Measurements from ENCODE around the gene SENP1.
"Not testable (repeated sequence)": the region's sequence is repeated elsewhere in the genome, so short reads cannot be mapped to it uniquely, and the experiment has no call there.

The SENP1 gene

DNA sequence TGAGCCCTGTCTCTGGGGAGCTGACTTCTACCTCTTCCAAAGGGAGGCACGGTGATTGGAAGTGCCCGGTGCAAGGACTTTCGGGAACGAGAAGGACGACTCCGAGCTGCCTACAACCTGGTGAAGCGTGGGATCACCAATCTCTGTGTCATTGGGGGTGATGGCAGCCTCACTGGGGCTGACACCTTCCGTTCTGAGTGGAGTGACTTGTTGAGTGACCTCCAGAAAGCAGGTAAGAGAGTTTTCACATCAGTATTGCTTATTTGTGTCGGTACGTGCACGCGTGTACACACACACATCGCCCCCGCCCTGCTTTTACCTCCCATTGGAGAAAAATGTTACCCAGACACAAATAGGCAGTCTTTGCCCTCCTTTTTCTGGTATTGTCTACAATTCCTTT is 26.9 kb upstream of the SENP1 start:
- H3K27ac ChIP-seq, result no peak overlapping the region

DNA sequence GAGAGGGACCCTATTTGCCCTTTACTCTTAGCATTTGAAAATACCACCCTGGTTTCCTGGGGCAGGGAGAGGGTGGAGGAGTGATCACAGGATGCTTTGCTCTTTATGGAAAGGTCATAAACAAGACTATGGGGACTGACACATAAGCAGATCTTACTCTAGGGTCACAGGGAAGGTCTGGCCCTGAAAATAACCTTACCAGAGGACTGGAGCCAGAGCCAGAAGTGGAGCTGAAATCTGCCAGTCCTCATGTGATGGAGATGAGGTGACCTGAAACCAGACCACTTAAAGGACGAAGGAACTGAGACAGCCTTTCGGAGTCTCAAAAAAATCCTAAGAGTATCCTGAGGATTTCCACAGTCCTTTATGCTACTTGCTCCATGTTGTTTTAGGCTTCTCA is 25.6 kb upstream of the SENP1 start:
- TF ChIP-seq ZFX (IDR thresholded peaks at IDR 0.05; ENCODE audit: borderline replicate concordance), result no peak
- TF ChIP-seq, protein P1, sequence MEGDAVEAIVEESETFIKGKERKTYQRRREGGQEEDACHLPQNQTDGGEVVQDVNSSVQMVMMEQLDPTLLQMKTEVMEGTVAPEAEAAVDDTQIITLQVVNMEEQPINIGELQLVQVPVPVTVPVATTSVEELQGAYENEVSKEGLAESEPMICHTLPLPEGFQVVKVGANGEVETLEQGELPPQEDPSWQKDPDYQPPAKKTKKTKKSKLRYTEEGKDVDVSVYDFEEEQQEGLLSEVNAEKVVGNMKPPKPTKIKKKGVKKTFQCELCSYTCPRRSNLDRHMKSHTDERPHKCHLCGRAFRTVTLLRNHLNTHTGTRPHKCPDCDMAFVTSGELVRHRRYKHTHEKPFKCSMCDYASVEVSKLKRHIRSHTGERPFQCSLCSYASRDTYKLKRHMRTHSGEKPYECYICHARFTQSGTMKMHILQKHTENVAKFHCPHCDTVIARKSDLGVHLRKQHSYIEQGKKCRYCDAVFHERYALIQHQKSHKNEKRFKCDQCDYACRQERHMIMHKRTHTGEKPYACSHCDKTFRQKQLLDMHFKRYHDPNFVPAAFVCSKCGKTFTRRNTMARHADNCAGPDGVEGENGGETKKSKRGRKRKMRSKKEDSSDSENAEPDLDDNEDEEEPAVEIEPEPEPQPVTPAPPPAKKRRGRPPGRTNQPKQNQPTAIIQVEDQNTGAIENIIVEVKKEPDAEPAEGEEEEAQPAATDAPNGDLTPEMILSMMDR (IDR thresholded peaks at IDR 0.05), result no peak
- no peak overlapping the region for H3K27ac ChIP-seq

More for the DNA sequence above, 26.9 kb upstream of the SENP1 start:
- TF ChIP-seq ZFX (IDR thresholded peaks at IDR 0.05; ENCODE audit: borderline replicate concordance), result no peak

DNA sequence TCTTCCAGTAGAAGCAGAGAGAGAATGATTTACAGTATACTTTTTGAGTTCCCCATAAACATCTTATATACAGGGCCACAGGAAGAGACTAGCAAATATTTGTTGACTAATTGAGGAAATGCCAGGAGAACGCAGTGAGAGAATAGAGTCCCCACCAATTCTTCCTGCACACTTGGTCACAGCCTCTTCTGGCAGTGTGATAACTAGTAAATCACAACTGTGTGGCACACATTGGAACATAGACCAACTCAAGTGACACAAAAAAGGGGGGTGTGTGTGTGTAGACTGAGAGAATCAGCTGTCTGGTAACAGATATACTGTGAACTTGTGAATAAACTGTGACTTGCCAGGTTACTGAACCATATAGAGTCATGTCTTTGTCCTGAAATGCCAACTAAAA is 23.5 kb upstream of the SENP1 start:
- TF ChIP-seq ZFX (IDR thresholded peaks at IDR 0.05; ENCODE audit: borderline replicate concordance), result no peak
- TF ChIP-seq, protein P1 (IDR thresholded peaks at IDR 0.05), result no peak
- no peak overlapping the region for H3K27ac ChIP-seq

DNA sequence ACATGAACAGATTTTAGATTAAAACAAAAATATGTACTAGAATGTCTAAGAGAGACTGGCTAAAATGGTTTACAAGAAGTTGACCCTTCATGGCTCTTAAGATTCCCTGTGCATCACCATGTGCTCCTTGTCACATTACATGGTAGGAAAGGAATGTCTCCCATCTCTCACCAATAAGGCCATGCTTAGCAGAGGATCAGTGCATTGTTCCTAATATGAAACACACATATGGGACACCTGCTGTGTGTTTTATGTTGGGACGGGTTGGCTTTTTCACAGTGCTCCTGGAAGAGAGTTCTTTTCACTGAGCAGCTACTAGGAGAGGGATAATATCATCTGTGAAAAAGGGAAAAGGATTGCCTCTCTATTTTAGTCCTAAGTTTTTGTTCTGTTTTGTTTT is 22.9 kb upstream of the SENP1 start:
- H3K27ac ChIP-seq, result no peak overlapping the region
- TF ChIP-seq, protein P1 (IDR thresholded peaks at IDR 0.05), result no peak
- TF ChIP-seq ZFX (IDR thresholded peaks at IDR 0.05; ENCODE audit: borderline replicate concordance), result no peak

DNA sequence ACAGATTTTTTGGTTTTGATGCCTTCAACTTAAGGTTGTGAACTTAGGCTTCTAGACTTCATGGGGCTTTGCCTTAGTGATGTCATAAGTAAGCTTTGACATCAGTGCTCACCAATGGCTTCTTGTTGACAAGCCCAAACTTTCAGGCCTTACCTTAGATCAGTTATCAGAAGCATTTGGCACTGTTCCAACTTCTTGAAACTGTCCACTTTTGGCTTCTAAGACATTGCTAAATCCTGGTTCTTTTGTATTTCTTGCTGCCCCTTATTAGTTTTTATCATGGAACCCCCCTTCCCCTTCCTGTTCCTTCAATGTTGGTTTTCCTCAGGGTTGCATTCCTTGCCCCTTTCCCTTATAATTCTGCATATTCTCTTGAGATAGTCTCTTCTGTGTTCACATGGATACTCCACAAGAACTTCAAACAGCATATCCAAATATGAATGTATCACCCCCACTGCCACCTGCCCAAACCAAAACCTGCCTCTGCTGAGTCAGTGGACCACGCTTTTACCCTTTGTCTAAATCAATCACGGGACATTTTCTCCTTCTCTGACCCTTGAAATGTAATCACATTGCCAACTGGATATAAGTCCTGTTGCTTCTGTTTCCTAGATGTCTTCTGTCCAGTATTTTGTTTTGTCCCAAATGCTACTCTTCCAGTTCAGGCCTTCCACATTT is 21.2 kb upstream of the SENP1 start:
- no peak for TF ChIP-seq ZFX (IDR thresholded peaks at IDR 0.05; ENCODE audit: borderline replicate concordance)
- TF ChIP-seq, protein P1 (IDR thresholded peaks at IDR 0.05), result no peak
- H3K27ac ChIP-seq, result no peak overlapping the region

DNA sequence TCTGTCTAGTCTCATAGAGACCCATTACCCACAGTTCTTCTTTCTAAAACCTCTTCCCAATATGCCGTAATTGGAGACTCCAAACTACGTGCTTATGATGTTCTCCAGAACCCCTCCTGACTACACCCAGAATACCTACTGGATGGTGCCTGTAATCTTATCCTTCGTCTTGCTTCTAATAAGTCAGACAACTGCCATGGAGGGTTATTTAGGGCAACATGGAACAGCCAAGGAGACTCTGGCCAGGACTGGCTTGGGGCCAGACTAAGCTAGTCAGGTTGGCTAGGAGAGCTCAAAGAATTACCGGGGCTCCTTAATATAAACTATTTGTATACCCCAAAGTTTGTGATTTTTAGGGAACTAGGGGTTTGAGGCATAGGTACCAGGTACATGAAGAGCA is 20.1 kb upstream of the SENP1 start:
- H3K27ac ChIP-seq, result no peak overlapping the region
- no peak for TF ChIP-seq ZFX (IDR thresholded peaks at IDR 0.05; ENCODE audit: borderline replicate concordance)
- TF ChIP-seq, protein P1 (IDR thresholded peaks at IDR 0.05), result no peak

DNA sequence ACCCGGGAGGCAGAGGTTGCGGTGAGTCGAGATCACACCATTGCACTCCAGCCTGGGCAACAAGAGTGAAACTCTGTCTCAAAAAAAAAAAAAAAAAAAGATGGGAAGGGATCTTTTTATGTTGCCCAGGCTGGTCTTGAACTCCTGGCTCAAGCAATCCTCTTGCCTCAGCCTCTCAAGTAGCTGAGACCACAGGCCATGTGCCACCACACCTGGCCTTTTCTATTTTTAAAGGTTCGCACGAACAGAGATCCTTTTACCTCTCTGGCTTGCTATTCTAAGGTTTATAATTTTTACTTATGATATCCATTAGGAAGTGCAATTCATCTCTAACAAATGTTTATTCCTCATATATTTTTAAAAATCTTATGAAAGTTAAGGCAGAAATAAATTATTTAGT is 19.7 kb upstream of the SENP1 start:
- H3K27ac ChIP-seq, result not testable (repeated sequence)

DNA sequence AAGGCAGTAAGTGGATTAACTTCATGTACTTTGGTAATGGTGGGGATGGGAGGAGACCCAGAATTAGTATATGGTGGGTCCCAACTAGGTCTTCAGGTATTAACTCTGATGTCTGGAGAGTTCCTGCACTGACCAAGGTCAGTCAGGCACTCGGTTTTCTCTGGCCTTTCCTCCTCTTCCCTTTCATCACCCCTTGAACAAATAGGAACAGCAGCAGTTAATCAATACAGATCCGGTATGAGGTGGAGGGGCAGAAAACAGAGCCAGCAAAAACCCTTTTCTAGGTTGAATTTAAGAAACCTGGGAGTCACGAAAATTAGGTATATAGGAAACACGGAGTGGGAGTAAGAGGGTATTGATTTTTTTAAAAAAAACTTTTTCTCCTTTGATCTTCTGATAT is 17.3 kb upstream of the SENP1 start:
- TF ChIP-seq, protein P1 (IDR thresholded peaks at IDR 0.05), result no peak
- TF ChIP-seq ZFX (IDR thresholded peaks at IDR 0.05; ENCODE audit: borderline replicate concordance), result no peak

More for the DNA sequence above, 17.3 kb upstream of the SENP1 start:
- H3K27ac ChIP-seq, result no peak overlapping the region
